ENCODE results near the gene LTF.
"Not testable (repeated sequence)": the region's sequence is repeated elsewhere in the genome, so short reads cannot be mapped to it uniquely, and the experiment has no call there.

The LTF gene

GRCh38 chr3:46440531-46441294 lies 24.0 kb downstream of the LTF start:
- DNase-seq (ENCODE audit: low read depth): peak; percentile 21

GRCh38 chr3:46438831-46439230 lies 25.9 kb downstream of the LTF start:
- no peak for DNase-seq (ENCODE audit: low read depth)

GRCh38 chr3:46435081-46435726 lies 29.5 kb downstream of the LTF start:
- DNase-seq (ENCODE audit: low read depth): no peak

- DNase-seq (ENCODE audit: low read depth): no peak
Observed at GRCh38 chr3:46433841-46434240, 30.9 kb downstream of the LTF start.

GRCh38 chr3:46433118-46433517 lies 31.6 kb downstream of the LTF start:
- not testable (repeated sequence) for DNase-seq (ENCODE audit: low read depth)

GRCh38 chr3:46431905-46432304 lies 32.8 kb downstream of the LTF start:
- DNase-seq (ENCODE audit: low read depth): not testable (repeated sequence)

GRCh38 chr3:46430879-46431278 lies 33.8 kb downstream of the LTF start:
- DNase-seq (ENCODE audit: low read depth): not testable (repeated sequence)

- no peak for DNase-seq (ENCODE audit: low read depth)
Observed at GRCh38 chr3:46429671-46430070, 35.0 kb downstream of the LTF start.

- no peak for DNase-seq (ENCODE audit: low read depth)
Observed at GRCh38 chr3:46429250-46429649, 35.5 kb downstream of the LTF start.

GRCh38 chr3:46427916-46428833 lies 36.5 kb downstream of the LTF start:
- DNase-seq (ENCODE audit: low read depth): no peak

- not testable (repeated sequence) for DNase-seq (ENCODE audit: low read depth)
Observed at GRCh38 chr3:46427404-46427803, 37.3 kb downstream of the LTF start.

- not testable (repeated sequence) for DNase-seq (ENCODE audit: low read depth)
Observed at GRCh38 chr3:46426476-46426875, 38.2 kb downstream of the LTF start.

GRCh38 chr3:46423588-46423987 lies 41.1 kb downstream of the LTF start:
- DNase-seq (ENCODE audit: low read depth): no peak

- no peak for DNase-seq (ENCODE audit: low read depth)
Observed at GRCh38 chr3:46422617-46423016, 42.1 kb downstream of the LTF start.

- DNase-seq (ENCODE audit: low read depth): no peak
Observed at GRCh38 chr3:46420931-46421330, 43.8 kb downstream of the LTF start.

- DNase-seq (ENCODE audit: low read depth): no peak
Observed at GRCh38 chr3:46419816-46420215, 44.9 kb downstream of the LTF start.

GRCh38 chr3:46417841-46418611 lies 46.7 kb downstream of the LTF start:
- DNase-seq (ENCODE audit: low read depth): no peak

- no peak for DNase-seq (ENCODE audit: low read depth)
Observed at GRCh38 chr3:46416811-46417510, 47.7 kb downstream of the LTF start.

- no peak for DNase-seq (ENCODE audit: low read depth)
Observed at GRCh38 chr3:46416125-46416810, 48.4 kb downstream of the LTF start.

GRCh38 chr3:46414739-46415138 lies 50.0 kb downstream of the LTF start:
- DNase-seq (ENCODE audit: low read depth): no peak

GRCh38 chr3:46413951-46414350 lies 50.8 kb downstream of the LTF start:
- DNase-seq (ENCODE audit: low read depth): no peak
